H1 (cell line): Measurements from ENCODE around the gene IL17REL. TPM values are rescaled to one million over a fixed set of nuclear protein-coding genes. Genes with fewer than 3 reads are reported as not detected.

Experiments used
- RNF2 ChIP-seq: fragments of 200-900, 300-1000 bp; sonication (generic); IDR thresholded peaks from 2 replicates; pipeline ENCODE4 v1.7.1; 2016; ENCODE audit warnings: borderline replicate concordance, low read depth, mild to moderate bottlenecking, antibody characterized with exemption, low read length; ENCODE audit not compliant: poor library complexity, severe bottlenecking; ENCODE audit errors: missing control alignments
- polyA plus RNA-seq, 7 experiments: library from polyadenylated mRNA; depleted of rRNA in 3 of 7; stranded (reverse) in 5 of 7; unstranded in 2 of 7; fragments of >200 nt in 5 of 7; fragments of 200-250 nt in 2 of 7; gene quantifications; 1 replicate in 5 of 7; 2 replicates in 1 of 7; 4 replicates in 1 of 7; pipeline versions ENCODE4 v1.2.1 to v1.2.3, GENCODE V29; 2011 to 2013; ENCODE audit warnings: missing spikeins in 2 of 7, mixed read lengths in 2 of 7
- total RNA-seq: library from RNA; stranded (reverse); fragmentation: NEBNext Ultra II Directional; extraction: Animal tissue kit (Norgen Biotek cat#: 25700); gene quantifications from 2 replicates; pipeline ENCODE4 v1.2.1, GENCODE V29; 2021

Gene IL17REL
- total and polyA plus RNA-seq, 2 of the 8 experiments (the other 6 are each of a cell fraction or from before 2014, with no cell fraction given): 0.15 to 0.20 TPM

- TF ChIP-seq RNF2: no peak
- TF ChIP-seq, all 59 proteins: peak for 0
Observed at GRCh38 chr22:50045211-50046018, 32.9 kb upstream of the IL17REL start (continued).
